Astrocyte of the cerebellum (primary cell): ENCODE data around the gene ZNF718.
"Not testable (repeated sequence)": the region's sequence is repeated elsewhere in the genome, so short reads cannot be mapped to it uniquely, and the experiment has no call there.

Experiments used
- DNase-seq: peaks from one replicate; pipeline ENCODE4 v3.0.0-alpha.2; 2011; ENCODE audit warnings: low read depth
- H3K4me3 ChIP-seq: 2 replicates; pipeline ENCODE4 v1.5.1; 2011; ENCODE audit warnings: mild to moderate bottlenecking, low read depth, low read length, moderate library complexity
- in situ Hi-C: cut with HindIII; loops from 2 replicates; pipeline ENCODE4 v1.10.0; 2017; ENCODE audit warnings: low sequenced_read_pairs
- TF ChIP-seq, protein P1 (sequence below): IDR thresholded peaks from 2 replicates; pipeline ENCODE4 v1.5.1; 2012; ENCODE audit warnings: low read length, low read depth, moderate library complexity, mild to moderate bottlenecking; ENCODE audit errors: missing control alignments

ZNF718 gene

DNA sequence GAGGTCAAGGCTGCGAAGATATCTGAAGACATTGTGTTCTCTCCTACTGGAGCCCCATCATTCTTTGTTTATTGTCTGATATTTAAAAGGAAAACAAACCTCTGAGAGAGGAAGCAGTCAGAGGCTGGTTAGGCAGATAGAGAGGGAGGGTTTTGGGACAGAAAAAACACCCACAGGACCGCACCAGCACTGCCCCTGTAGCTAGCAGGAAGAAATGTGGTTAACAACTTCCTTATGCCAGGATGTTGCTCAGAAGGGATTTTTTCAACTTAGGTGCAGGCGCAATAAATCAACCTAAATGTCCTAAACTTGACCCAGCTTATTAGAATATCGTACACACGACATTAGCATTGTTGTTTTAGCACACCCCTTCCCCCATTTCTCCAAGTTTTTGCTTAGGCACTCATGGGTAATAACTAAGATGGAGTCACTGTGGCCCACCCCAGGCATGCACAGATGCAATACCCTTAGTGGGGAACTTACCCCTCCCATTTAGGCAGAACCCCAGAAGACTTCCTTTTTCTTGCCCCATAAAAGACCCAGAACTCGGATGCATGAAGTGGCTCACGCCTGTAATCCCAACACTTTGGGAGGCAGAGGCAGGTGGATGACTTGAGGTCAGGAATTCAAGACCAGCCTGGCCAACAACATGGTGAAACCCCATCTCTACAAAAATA is 2.8 kb upstream of the ZNF718 start:
- TF ChIP-seq, protein P1, sequence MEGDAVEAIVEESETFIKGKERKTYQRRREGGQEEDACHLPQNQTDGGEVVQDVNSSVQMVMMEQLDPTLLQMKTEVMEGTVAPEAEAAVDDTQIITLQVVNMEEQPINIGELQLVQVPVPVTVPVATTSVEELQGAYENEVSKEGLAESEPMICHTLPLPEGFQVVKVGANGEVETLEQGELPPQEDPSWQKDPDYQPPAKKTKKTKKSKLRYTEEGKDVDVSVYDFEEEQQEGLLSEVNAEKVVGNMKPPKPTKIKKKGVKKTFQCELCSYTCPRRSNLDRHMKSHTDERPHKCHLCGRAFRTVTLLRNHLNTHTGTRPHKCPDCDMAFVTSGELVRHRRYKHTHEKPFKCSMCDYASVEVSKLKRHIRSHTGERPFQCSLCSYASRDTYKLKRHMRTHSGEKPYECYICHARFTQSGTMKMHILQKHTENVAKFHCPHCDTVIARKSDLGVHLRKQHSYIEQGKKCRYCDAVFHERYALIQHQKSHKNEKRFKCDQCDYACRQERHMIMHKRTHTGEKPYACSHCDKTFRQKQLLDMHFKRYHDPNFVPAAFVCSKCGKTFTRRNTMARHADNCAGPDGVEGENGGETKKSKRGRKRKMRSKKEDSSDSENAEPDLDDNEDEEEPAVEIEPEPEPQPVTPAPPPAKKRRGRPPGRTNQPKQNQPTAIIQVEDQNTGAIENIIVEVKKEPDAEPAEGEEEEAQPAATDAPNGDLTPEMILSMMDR, result no peak
- DNase-seq, result no peak
- H3K4me3 ChIP-seq, result no peak overlapping the region
- in situ Hi-C loops, result no loop called here

DNA sequence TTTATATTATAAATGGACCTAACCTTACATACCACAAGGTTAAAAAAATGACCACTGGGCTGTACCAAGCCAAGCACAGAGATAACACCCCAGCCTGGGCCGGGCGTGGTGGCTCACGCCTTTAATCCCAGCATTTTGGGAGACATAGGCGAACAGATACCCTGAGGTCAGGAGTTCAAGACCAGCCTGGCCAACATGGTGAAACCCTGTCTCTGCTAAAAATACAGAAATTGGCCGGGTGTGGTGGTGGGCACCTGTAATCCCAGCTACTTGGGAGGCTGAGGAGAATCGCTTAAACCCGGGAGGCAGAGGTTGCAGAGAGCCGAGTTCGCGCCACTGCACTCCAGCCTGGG is 403 bp upstream of the ZNF718 start:
- in situ Hi-C loops, DNase-seq: not testable (repeated sequence)
- H3K4me3 ChIP-seq, result peak overlapping the region; percentile 88

DNA sequence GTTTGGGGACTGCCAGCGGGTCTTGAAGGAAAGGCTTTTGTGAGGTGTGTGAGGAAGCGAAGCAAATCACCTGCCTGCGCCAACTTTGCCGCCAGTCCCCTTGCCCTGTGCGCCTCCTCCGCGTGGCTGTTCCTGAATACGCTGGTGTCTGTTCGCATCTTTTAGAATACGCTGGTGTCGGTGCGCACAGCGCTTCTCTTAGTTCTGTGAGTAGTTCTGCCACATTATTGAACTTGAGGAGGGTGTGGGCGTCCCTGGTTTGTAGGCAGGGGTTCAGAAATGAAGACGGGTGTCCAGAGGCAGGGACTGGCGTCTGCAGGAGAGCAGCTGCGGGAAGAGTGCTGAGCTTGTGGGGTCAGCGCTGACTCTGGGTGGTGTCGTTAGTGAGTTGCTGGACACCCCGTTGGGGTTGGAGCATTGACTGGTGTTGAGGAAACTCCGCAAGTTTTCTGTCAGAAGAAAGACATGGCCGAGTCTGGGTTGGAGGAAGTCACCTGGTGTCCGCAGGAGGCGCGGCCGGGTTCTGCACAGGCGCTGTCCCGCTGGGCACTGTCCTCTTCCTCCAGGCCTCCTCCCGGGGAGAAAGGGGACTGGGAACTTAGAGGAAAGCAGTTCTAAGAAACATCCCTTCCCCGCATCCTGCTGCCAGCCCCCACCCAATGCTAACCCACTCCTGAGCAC is 930 bp downstream of the ZNF718 start:
- peak overlapping the region; percentile 88 for H3K4me3 ChIP-seq
- DNase-seq, result no peak
- in situ Hi-C loops, result no loop called here
- TF ChIP-seq, protein P1, result no peak

DNA sequence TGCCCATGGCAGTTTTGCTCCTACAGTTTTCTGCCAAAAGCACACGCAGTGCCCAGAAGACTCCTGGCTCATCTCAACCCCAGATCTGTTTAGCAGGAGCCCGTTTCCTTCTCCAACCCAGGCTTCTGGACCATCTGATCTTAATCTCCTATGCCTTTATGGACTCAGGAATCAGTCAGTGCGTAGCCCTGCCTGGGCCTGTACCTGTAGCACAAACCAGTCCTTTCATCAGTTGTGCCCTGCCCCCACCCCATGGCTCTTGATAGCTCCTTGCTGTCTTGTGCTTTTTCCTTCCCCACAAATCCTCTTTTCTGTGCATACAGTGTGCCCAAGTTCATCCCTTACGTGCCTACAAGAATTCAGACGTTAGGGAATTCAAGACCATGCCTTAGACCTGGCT is 1.5 kb downstream of the ZNF718 start:
- peak overlapping the region; percentile 88 for H3K4me3 ChIP-seq
- in situ Hi-C loops, result no loop called here
- DNase-seq, result no peak
- TF ChIP-seq, protein P1, result no peak

DNA sequence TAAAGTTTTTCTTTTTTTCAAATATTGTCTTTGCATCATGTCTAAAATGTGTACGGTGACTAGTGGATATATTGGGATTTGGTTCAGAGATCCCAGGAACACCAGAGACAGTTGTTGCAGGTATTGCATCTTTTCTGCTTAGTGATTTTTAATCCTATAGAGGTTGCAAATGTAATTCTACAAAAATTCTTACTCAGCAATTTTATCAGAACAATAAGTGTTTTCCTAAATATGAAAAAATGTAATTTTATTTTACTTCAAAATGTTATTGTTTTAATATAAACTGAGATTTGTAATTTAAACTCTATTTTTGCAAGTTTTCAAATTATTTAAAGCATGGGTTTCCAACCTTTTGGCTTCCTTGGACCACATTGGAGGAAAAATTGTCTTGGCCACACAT is 8.2 kb downstream of the ZNF718 start:
- no peak for DNase-seq
- TF ChIP-seq, protein P1, result no peak

DNA sequence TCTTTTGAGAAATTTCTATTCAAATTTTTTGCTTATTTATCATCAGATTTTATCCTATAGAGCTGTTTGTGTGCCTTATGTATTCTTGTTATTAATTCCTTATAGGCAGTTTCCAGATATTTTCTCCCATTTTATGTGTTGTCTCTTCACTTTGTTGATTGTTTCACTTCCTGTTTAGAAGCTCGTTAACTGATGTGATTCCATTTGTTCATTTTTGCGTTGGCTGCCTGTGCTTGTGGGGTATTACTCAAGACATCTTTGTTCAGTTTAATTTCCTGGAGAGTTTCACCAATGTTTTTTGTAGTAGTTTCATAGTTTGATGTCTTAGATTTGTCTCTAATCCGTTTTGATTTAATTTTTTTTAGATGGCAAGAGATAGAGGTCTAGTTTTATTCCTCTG is 14.6 kb downstream of the ZNF718 start:
- H3K4me3 ChIP-seq, result no peak overlapping the region
- TF ChIP-seq, protein P1, result no peak
- no peak for DNase-seq
- in situ Hi-C loops, result no loop called here

More for the DNA sequence above, 8.2 kb downstream of the ZNF718 start:
- in situ Hi-C loops, result no loop called here
- H3K4me3 ChIP-seq, result no peak overlapping the region

DNA sequence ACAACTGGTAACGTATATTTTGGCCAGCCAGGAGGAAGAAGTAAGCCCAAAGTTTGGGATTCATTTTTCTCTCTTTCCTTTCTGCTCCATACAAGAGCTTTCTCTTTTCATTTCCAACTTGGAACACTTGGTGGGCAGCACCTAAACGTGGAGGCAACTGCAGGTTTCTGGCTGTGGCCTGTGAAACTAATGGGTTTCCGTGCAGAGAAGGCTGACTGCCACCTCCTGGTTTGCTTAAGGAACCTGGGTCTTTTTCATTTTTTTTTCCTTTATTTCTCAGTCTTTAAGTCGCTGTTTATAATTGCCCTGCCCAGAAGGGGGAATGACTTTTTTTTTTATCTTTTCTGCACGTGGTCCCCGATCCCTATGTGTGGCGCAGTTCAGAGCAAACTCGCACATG is 15.4 kb downstream of the ZNF718 start:
- TF ChIP-seq, protein P1, result no peak
- H3K4me3 ChIP-seq, result no peak overlapping the region
- in situ Hi-C loops, result no loop called here
- DNase-seq, result no peak
